GM21529 (cell line): ENCODE measurements around the gene COX14.

Experiments
- ATAC-seq: cut with Tn5 transposase; IDR thresholded peaks from one replicate; pipeline ENCODE4 v1.9.1; 2021; ENCODE audit not compliant: unreplicated experiment

The COX14 gene

DNA sequence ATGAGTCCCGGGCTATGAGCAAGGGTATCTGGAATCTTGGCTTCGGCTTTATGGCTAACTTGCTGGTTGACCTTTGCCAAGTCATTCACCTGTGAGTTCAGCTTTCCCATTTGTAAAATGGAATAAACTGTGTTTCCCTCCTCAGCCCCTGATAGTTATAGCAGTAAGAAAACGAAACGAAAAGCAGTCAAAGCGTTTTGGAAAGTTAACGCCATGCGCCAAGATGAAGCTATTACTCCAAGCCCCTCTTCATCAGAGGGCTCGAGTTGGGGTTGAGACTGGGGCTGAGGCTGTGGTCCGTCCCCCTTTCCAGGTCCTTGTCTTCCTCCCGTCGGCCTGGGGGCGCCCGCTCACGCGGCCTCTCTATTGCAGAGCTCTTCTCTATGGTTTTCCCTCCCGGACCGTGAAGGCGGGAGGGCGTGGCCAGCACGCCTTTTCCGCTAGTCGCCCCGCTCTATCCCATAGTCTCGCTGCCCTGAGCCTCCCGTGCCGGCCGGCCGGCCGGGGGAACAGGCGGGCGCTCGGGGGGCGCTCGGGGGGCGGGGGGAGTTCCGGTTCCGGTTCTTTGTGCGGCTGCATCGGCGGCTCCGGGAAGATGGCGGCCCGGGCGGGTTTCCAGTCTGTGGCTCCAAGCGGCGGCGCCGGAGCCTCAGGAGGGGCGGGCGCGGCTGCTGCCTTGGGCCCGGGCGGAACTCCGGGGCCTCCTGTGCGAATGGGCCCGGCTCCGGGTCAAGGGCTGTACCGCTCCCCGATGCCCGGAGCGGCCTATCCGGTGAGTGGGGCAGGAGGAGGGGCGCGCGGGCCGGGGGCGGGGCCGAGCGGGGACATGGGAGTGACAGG, 27.0 kb upstream of the COX14 start, which contains the start of gene SMARCD1:
TSS of gene SMARCD1 (plus strand) at position 568 of the 840 bp plus-strand sequence. CDS start at position 596, 28 bp downstream.
- peak; percentile 82 for ATAC-seq

DNA sequence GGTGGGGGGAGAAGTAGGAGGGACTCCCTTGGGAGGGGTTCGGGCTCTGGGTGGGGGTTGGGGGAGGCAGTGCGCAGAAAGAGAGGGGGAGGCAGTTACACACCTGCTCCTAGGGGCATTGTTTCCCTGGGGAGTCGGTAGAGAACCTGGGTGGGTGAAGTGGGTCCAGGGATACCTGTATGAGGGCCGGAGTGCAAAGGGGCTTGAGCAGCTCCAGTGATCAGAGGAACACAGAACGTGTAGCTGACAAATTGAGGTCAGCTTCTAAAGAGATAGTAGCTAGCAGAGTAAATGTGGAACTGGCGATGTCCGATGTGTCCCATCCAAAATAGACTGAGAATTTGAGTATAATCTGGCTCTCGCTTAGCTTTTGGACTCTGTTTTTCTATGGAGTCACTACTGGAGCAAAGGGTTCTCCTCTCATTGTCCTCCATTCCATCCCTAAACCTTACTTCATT, 26.4 kb upstream of the COX14 start:
- ATAC-seq, result no peak

DNA sequence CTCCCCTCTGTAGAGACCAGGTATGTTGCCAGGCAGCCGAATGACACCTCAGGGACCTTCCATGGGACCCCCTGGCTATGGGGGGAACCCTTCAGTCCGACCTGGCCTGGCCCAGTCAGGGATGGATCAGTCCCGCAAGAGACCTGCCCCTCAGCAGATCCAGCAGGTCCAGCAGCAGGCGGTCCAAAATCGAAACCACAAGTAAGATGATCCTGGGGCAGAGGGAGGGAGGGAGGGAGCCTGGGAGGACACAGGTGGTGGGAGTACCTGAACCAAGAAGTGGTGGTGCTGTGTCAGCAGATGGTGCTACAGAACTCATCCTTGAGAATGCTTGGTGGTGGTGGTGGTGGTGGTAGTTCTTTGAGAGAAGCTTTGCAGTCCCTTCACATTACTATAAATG, 25.9 kb upstream of the COX14 start:
- ATAC-seq, result no peak

DNA sequence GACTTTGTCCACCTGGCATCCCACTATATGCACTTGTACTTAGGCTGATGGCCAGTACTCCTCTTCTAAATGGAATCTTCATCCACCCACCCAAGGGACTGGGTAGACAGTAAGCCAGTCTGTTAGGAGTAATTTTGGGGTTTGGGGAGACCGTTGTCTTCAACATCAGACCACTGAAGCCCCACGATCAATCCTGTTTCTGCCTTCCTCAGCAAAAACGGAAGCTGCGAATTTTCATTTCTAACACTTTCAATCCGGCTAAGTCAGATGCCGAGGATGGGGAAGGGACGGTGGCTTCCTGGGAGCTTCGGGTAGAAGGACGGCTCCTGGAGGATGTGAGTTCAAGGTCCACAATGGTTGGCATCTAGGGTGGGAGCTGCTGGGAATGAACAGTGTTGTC, 24.9 kb upstream of the COX14 start:
- ATAC-seq, result no peak

DNA sequence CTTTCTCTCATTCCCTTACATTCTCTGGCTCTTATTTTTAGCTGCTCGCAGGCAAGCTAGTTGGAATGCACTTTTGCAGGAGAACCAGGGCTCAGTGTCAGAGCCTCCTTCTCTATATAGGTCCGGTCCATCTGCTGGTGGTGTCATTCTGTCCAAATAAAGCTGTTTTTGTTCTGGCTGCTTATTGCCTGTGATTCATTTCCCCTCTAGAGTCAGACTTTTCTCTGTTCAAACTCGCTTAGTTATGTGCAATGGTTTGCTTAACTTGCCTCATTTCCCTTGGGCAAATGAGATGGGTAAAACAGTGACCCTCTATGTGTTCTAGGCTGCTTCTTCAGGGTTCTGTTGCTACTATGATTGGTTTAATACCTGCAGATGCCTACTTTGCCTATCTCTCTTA, 24.0 kb upstream of the COX14 start:
- ATAC-seq, result no peak

DNA sequence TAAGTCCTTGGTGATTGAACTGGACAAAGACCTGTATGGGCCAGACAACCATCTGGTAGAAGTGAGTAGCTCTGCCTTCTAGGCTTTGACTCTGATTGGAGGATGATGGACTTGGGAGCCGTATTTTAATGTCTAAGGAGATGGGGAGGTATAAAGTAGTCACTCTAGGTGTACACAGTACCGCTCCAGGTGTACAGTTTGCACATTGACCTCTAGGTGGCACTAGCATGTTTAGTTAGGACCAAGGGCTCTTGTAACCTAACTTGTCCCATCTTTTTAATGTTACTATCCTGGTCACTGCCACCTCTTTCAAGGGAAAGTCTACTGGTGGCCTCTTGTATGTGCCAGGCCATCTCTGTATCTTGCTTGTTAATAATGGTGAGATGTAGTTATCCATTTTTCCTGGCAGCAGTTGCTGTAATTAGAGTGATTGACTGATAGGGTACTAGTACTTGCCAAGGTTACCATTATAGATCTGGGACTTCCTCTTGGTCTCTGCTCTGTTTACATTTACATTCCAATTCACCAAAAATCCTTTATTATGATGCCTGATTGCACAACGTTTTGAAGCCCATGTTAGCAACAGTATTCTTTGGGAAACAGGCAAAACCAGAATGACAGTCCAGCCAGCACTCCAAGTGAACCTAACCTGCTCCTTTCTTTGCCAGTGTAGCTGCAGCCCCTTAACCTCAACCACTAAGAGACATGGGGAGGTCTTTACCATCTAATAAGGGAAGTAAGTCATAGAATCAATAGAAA, 23.3 kb upstream of the COX14 start:
- no peak for ATAC-seq

DNA sequence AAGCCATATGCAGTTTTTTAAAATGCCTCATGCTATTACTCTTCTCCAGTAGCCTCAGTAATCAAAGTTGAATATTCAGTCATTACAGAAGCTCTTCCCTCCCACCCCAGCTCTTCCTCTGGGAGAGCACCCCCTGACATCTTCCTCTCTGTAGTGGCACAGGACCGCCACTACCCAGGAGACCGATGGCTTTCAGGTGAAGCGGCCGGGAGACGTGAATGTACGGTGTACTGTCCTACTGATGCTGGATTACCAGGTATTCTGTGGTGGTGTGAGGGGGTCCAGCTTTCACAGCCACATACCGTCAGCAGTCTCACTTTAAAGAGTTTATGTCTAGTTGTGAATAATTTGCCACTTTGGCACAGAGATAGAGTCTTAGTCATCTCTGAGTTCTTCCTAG, 22.3 kb upstream of the COX14 start:
- no peak for ATAC-seq

DNA sequence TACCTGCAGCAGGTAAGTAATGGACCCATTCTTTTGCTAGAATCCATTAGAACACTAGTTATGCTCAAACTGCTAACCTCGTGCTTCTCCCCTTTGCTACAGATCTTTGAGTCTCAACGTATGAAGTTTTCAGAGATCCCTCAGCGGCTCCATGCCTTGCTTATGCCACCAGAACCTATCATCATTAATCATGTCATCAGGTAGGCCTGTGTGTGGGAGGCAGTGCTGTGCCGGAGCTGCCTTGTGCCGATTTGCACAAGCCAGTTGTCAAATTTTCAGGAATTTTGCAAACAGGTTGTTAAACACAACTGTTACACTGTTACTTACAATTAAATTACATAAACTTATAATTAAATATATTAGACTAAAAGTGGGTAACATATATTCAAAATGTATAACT, 21.6 kb upstream of the COX14 start:
- ATAC-seq, result no peak

DNA sequence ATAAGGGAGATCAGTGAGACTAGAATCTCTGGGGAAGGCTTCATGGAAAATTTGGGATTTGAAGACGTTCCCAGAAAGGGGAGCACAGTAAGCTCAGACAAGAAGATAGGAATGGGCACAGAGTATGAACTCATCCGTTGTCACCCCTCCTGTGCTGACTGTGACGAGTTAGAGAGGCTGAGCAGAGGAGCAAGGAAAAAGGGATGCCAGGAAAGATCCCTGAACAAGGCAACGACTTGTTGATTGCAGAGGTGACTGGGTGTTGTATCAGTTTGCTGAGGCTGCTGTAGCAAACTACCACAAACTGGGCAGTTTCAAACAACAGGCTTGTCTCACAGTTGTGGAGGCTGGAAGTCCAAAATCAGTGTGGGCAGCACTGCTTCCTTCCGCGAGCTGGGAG, 14.1 kb upstream of the COX14 start:
- no peak for ATAC-seq

DNA sequence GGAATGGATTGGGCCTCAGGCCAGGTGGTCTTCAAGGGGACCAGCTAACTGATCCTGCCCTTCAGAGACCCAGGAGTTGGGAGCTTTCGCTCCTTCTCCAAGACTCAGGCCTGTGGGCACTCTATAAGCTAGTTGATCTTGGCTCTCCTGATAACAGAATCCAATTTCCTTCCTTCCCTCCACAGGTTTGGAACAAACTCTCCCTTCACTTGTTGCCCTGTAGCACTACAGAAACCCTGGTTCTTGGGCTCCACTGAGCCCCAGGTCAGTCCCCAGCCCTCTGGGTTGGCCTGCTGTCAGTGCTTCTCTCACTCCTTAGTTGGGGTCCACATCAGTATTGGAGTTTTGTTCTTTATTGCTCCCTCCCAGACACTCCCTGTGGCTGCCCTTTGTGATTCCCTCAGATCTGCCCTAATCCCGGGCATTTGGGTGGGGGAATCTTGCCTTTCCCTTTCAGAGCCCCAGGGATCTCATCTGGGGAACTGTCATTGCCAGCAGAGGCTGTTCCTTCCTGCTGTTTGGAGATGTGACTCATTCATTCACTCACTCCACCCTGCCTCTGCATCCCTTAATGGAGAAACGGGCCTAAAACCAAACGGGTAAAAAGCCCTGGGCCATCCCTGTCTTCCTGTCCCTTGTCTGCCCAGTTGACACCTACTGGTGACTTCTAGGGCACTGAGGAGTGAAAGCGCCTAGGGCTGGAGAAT, 12.6 kb upstream of the COX14 start:
- ATAC-seq, result no peak

DNA sequence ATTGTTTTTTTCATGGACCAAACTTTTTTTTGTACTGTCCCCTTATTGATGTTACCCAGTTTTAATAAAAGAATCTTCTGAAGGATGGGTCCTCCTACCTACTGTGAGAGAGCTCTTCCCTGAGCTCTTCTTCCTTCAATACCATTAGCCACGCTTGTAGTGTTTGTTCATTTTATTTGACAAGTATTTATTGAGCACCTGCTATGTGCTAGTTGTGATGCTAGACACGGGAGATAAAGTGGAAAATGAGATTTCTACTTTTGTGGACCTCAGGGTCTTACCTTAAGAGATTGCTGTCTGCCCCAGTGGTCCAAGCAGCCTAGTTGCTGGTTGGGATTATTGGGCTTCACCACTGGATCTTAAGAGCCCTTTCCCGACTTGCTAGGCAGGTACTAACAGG, 11.5 kb upstream of the COX14 start:
- ATAC-seq, result no peak

DNA sequence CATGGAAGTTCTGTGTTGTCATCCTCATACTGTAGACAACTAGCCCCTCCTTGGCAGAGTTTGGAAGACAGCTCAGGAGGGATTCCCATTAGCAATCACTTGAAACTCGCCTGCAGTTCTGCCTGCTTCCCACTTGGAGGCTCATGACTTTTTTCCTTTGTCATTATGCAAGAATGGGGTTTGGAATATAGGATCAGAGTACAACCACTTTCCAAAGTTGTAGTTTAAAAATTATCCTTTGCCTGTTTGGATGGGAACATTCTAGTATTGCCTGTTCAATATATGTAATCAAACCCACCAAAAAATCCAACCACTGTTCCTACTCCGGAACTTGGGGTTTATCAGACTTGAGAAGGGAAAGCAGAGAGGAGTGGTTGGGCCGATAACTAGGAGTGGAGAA, 10.4 kb upstream of the COX14 start:
- ATAC-seq, result no peak

DNA sequence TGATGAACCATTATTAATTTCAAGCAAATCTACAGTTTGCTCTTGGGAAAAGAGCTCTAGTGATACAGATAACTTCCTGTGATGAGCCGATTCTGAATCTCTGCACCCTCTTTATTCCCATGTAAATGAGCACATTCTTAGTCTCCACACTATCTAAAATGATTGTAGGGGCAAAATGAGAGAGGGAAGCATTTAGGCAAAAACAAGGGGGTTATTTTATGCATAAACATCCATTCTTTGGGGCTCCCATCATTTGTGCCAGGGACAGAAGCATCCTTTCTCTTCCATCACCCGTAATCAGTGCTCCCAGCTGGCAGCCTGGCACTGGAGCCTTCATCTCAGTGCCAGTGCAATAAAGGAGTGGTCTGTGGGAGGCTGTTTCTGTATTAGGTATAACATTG, 9.9 kb upstream of the COX14 start:
- no peak for ATAC-seq

DNA sequence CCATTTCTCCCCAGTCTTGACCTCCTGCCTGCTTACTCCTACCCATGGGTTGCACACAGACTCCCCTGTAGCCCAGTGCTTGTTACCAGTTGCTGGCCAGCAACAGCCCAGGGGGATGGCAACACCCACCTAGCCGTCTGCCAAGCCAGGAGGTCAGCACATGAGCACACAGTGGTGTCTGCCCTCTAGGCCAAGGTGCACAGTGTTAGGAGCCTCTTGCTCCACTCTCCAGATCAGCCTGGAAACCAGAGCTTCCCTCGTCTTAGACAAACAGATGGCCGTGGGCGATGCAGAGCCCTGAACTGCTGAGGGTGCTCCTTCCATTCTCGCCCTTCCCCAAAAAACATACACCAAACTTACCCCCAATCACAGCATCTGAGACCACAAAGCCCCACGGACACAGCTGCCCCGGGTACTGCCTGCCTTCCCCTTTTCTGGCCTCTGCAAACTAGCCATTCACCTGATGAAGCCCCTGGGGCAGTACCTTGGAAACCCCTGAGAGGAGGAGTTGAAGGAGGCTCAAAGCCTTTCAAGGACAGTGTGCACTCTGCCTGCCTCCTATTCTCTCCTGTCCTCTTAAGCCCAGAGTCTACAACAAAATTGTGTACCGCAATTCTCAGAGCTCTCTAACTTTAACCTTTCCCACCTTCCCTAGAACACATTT, 9.3 kb upstream of the COX14 start:
- ATAC-seq, result no peak

DNA sequence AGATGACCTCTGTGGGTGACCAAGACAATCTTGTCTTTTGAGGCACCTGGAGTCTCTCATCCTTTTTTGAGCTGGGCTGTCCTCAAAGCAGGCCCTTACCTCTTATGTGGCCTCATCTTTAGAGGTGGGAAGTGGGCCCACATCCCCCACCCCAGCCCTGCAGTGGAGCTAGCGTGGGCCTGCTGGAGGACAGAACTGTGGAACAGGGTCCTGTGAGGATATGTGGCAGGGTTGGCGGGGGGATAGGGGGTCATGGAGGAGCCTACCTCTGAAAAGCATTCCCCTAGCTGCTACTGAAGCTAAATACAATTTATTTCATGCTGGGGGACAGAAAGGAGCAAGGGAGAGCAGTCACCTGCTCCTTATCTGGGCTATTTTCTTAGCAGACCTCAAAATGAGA, 8.7 kb upstream of the COX14 start:
- ATAC-seq, result no peak

DNA sequence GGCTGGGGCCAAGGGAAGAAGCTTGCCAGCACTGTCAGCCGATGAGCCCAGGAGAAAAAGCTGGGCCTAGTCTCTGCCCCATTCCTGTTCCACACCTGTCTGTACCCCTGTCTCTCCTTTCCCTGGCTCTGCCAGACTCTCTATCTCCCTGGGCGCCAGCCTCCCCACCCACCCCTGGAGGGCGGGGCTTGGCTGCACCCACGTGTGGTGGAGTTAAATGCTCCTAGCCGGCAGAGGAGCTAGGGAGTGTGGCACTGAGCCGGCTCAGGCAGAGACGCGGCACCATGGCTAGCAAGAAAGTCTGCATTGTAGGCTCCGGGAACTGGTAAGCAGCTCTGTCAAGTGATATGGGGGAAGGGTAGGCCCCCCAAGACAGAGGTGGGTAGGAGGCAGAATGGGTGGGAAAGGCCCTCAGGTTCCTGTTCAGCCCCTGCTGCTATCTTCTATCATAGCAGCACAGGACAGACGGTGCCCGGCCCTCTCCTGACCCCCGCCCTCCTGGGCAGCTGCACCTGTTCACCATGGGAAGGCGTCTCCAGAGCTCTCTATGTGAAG, 8.2 kb upstream of the COX14 start, which contains the start of gene GPD1:
TSS of gene GPD1 (plus strand) at position 242 of the 555 bp plus-strand sequence. CDS start at position 285, 43 bp downstream.
- ATAC-seq, result no peak

DNA sequence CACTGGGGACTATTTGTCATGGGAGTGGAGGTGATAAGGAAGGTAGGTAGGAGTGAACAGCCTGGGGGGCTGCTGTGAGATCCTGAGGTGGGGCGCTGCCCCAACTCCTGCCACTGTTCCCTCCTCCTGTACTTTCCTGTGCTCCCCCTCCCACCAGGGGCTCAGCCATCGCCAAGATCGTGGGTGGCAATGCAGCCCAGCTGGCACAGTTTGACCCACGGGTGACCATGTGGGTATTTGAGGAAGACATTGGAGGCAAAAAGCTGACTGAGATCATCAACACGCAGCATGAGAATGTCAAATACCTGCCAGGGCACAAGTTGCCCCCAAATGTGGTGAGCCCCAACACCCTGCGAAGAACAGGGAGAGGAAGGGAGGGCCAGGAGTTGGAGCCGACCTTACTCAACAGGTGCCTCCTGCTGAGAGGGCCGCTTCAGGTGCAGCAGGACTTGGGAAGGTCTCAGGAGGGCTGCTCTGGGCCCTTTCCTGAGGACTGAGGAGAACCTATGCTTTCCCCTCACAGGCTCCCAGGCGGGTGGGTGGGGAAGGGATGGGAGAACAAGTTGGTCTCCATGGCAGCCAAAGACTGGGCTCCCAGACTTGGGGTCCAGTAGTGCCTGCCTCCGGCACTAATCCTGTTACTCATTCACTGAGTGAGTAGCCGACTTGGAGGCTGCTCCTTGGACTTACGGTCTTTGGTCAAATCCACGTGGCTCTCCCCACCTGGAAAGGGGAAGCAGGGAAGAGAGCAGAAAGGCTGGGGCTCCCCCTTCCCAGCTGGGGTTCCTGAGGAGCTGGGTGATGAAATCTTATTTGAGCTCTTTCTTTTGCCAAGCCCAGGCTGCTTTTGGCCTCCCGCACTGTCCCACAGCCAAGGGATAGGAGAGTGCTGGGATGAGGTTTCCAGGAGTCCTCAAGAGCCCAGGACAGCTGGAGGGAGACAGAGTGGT, 7.3 kb upstream of the COX14 start:
- ATAC-seq, result no peak

DNA sequence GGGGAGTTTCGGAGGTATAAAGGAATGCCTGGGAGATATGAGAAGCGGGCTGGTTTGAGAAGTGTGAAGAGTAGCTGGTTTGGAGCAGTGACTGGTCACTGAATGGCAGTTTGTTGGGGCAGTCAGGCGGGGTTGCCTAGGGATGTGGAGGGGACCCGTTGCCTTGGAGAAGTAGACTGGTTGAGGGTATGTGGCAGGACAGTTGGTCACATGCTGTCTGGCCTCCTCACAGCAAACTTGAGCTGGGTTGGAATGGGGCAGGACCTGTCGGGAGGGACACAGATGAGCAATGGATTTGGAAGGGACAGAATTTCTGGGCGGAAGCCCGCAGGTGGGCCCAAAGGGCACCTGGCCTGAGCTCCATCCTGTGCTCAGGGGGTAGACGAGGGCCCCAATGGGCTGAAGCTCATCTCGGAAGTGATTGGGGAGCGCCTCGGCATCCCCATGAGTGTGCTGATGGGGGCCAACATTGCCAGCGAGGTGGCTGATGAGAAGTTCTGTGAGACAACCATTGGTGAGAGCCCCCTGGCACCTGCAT, 6.1 kb upstream of the COX14 start:
- ATAC-seq, result no peak

DNA sequence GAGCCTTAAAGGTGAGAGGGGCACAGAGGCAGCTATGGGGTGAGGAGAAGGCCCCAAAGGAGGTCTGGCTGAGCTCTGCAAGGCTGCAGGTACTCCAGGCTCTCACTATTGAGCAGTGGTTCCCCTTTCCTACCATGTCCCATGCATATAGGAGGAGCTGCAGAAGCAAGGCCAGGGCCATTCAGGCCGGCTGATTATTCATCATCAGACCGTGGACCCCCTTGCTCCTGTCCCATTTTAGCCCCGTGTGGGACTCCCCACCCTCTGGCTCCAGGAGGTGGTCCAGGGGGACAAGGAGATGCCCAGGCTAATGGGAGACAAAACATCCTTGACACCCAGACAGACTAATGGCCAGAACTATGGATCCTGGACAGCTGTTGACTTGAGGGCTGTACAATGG, 5.1 kb upstream of the COX14 start:
- ATAC-seq, result no peak
